Measurements from ENCODE around the gene VEZT. TPM values are rescaled to one million over a fixed set of nuclear protein-coding genes. Genes with fewer than 3 reads are reported as not detected.

Gene VEZT
- total RNA-seq, 1 donor from 2014 or later, result 64.2 TPM

DNA sequence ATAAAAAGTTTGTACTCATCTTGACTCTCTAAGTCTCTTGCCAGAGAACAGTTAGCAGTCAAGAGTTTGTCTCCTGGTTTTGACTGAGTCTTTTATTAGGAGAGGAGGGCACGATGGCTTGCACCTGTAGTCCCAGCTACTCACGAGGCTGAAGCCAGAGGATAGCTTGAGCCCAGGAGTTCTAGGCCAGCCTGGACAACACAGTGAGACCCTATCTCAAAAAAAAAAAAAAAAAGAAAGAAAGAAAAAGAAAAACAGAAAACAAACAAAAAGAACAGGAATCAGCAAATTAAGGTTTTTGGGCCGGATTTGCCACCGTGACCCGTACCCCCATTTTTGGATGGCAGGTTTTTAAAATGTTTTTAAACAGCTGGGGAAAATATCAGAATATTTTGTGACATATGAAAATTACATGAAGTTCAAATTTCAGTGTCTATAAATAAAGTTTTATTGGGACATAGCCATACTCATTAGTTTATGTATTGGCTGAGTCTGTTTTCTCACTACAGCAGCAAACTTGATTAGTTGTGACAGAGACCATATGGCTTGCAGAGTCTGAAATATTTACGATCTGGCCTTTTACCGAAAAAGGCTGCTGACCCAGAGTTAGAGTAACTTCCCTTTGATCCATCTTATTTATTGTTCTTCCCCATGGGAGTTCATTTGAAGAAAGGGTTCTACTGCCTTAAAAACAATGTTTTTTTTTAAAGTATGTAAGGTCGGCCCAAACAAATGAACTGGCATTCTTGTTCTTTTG, 31.2 kb downstream of the VEZT start:
- Histone ChIP-seq H3K27me3 (ENCODE audit: low read depth) (no peaks in the 10 kb centered on the region), H3K27ac (no peak overlapping the region), H3K4me3 (no peak overlapping the region), H3K9me3 (no peaks in the 10 kb centered on the region), H3K4me1 (peaks cover 17% of the 10 kb centered on the region), H3K36me3 (peaks cover 19% of the 10 kb centered on the region)
- intact Hi-C loops (cut with DNase I), result no loop called here
- ATAC-seq, result no peak
- no peak for DNase-seq
- TF ChIP-seq, protein P1, sequence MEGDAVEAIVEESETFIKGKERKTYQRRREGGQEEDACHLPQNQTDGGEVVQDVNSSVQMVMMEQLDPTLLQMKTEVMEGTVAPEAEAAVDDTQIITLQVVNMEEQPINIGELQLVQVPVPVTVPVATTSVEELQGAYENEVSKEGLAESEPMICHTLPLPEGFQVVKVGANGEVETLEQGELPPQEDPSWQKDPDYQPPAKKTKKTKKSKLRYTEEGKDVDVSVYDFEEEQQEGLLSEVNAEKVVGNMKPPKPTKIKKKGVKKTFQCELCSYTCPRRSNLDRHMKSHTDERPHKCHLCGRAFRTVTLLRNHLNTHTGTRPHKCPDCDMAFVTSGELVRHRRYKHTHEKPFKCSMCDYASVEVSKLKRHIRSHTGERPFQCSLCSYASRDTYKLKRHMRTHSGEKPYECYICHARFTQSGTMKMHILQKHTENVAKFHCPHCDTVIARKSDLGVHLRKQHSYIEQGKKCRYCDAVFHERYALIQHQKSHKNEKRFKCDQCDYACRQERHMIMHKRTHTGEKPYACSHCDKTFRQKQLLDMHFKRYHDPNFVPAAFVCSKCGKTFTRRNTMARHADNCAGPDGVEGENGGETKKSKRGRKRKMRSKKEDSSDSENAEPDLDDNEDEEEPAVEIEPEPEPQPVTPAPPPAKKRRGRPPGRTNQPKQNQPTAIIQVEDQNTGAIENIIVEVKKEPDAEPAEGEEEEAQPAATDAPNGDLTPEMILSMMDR (IDR thresholded peaks at IDR 0.05), result no peak

DNA sequence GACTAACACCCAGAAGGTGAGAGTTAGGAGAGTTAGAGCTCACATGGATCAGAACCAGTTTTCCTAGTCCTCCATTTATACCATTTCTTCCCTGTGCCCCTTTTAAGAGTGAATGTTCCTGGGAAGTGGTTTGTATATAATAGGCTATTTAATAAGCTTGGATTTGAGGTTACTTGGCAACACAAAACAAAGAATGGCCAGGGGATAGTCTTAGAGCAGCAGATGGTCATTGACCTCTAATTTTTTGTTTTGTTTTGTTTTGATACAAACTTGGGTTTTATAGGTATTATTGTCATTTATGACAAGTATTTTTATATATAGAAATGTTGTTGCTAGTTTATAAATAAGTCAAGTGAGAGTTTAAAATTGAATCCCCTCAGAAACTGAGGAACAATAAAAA, 35.8 kb downstream of the VEZT start:
- H3K27ac ChIP-seq, result no peak overlapping the region
- no peaks in the 10 kb centered on the region for H3K27me3 ChIP-seq (ENCODE audit: low read depth)
- intact Hi-C loops (cut with DNase I), result no loop called here
- H3K4me3 ChIP-seq, result no peak overlapping the region
- H3K36me3 ChIP-seq, result peaks cover 65% of the 10 kb centered on the region
- peak in 1 of 2 donors; percentile 41 for ATAC-seq
- H3K9me3 ChIP-seq, result no peaks in the 10 kb centered on the region
- H3K4me1 ChIP-seq, result peaks cover 17% of the 10 kb centered on the region
- TF ChIP-seq, protein P1 (IDR thresholded peaks at IDR 0.05), result no peak
- no peak for DNase-seq

DNA sequence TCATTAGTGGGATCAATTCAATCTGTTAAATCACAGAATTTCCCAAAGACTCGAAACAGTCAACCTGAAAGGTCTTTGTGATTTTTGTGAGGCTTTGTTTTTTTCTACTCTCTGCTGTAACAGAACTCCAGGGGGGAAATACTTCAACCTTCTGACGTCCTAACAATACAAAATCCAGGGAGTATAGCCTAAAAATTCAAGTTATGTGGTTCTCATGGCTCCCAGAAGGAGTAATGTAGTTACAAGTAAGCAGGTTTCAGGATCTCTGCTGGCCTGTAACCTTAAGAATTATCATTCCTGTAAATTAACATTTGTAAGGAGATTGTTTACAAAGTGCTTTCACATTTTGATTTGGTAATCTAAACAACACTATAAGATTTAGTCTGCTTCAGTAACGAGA, 39.9 kb downstream of the VEZT start:
- Histone ChIP-seq H3K4me1 (peaks cover 15% of the 10 kb centered on the region), H3K4me3 (no peak overlapping the region), H3K27me3 (ENCODE audit: low read depth) (no peaks in the 10 kb centered on the region), H3K36me3 (peaks cover 67% of the 10 kb centered on the region), H3K9me3 (no peaks in the 10 kb centered on the region), H3K27ac (no peak overlapping the region)
- no peak for DNase-seq
- ATAC-seq, result no peak
- intact Hi-C loops (cut with DNase I), result no loop called here
- TF ChIP-seq, protein P1 (IDR thresholded peaks at IDR 0.05), result no peak

DNA sequence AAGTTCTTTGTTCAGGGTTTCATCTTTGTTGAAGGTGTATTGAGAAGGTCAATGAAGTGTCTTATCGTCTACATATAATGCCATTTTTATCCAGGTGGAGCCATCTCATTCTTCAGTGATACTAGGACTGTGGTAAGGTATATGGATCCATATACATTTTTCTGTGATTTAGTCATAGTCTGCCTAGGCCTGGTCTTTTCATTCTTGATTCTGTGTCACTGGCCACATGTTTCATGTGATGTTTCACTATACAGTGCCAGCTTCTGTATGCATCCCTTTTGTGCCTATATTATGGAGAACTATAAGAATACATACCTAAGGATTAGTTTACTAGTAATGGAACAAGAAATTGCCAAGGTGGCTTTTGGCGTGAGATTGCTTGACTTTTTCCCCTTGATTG, 40.5 kb downstream of the VEZT start:
- Histone ChIP-seq H3K36me3 (peaks cover 66% of the 10 kb centered on the region), H3K4me3 (no peak overlapping the region), H3K27ac (no peak overlapping the region), H3K9me3 (no peaks in the 10 kb centered on the region), H3K4me1 (peaks cover 13% of the 10 kb centered on the region), H3K27me3 (ENCODE audit: low read depth) (no peaks in the 10 kb centered on the region)
- TF ChIP-seq, protein P1 (IDR thresholded peaks at IDR 0.05), result no peak
- intact Hi-C loops (cut with DNase I), result no loop called here
- no peak for ATAC-seq
- no peak for DNase-seq

DNA sequence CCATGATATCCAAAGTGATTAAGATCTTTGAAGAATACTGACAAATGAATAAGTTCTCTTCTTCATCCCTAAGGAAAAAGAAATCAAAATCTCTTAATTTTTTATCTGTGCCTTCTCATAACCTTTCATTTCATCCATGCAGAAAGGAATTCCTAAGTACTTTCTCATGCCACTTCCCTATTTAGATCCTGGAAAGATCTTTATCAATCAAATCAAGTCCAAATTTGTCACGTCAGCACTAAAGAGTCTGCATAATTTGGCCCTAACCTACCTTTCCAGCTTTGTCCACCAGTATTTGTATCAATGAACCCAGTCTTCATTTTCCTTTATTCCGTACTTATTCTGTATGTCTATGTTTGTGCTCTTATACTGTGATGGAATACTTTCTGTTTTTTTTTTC, 41.2 kb downstream of the VEZT start:
- intact Hi-C loops (cut with DNase I), result no loop called here
- no peak for ATAC-seq
- peaks cover 67% of the 10 kb centered on the region for H3K36me3 ChIP-seq
- H3K9me3 ChIP-seq, result no peaks in the 10 kb centered on the region
- peaks cover 14% of the 10 kb centered on the region for H3K4me1 ChIP-seq
- no peaks in the 10 kb centered on the region for H3K27me3 ChIP-seq (ENCODE audit: low read depth)
- H3K4me3 ChIP-seq, result no peak overlapping the region
- TF ChIP-seq, protein P1 (IDR thresholded peaks at IDR 0.05), result no peak
- no peak for DNase-seq
- H3K27ac ChIP-seq, result no peak overlapping the region

Data from lower lobe of right lung (tissue), 2 donors.